ENCODE measurements around the gene SENP1.

Gene SENP1

DNA sequence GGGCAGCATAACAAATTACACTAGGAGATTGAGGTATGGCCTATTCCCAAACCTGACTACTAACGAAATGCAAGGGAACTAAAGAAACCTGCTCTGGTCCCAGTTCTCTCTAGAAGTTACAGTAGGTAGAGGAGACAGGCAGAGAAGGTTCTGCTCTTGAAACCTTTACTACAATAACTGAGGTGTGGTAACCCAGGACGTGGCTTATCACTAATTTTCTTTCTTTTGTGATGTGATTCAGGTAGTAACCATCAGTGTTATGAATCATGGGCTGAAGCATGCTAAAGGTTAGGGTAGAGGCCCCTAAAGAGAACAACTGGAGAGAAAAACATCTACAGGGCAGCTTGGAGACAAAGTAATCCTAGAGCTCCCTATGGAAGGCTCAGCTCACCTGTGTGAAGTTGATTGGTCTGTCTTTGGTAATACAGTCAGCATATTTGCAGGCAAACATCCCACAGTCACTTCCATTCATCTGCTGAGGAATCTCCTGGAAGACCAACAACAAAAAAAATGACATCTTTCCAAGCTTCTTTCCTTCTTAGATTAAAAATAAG lies 59.8 kb downstream of the SENP1 start:
- TF ChIP-seq, protein P1, sequence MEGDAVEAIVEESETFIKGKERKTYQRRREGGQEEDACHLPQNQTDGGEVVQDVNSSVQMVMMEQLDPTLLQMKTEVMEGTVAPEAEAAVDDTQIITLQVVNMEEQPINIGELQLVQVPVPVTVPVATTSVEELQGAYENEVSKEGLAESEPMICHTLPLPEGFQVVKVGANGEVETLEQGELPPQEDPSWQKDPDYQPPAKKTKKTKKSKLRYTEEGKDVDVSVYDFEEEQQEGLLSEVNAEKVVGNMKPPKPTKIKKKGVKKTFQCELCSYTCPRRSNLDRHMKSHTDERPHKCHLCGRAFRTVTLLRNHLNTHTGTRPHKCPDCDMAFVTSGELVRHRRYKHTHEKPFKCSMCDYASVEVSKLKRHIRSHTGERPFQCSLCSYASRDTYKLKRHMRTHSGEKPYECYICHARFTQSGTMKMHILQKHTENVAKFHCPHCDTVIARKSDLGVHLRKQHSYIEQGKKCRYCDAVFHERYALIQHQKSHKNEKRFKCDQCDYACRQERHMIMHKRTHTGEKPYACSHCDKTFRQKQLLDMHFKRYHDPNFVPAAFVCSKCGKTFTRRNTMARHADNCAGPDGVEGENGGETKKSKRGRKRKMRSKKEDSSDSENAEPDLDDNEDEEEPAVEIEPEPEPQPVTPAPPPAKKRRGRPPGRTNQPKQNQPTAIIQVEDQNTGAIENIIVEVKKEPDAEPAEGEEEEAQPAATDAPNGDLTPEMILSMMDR (IDR thresholded peaks at IDR 0.05; ENCODE audit: low read depth, low read length, missing control alignments) = no peak
- no peak overlapping the region for H3K4me3 ChIP-seq (ENCODE audit: low read depth, low read length)
- DNase-seq (ENCODE audit: low read depth) = no peak

DNA sequence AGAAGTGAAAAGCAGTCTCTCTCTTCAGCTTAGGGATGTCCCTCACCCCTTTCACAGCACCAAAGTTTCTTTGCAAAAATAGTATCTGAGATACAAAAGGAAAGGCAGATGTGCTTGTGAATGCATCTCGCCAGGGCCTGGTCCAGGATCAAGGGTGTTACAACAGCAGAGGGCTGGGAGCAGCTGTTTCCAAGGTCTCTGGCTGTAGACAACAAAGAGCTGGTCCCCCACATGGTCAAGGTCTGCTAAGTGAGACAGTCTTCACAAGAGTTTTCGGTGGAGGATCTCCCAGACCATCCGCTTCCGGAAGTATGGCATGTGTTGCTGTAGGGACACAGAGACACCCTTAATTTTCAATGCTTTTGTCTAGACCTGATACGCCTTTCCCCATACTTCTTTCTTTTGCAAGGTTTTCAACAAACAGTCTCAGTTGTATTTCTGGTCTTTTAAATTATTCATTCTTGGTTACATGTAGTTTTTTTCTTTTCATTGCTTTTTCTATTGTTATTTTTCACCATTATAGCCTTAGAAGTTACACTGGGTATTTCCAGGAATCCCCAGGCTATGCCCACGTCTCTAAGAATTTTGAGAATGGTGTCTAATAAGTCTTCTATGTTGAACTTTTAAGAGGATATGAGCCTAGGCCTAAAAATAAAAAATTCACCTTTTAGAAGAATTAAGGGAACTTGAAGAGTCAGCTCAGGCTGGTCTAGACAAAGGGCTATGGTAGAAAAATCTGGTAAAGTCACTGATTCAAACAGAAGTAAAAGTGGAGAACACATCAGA lies 60.6 kb downstream of the SENP1 start:
- TF ChIP-seq, protein P1 (IDR thresholded peaks at IDR 0.05; ENCODE audit: low read depth, low read length, missing control alignments) = no peak
- H3K4me3 ChIP-seq (ENCODE audit: low read depth, low read length) = no peak overlapping the region
- no peak for DNase-seq (ENCODE audit: low read depth)

DNA sequence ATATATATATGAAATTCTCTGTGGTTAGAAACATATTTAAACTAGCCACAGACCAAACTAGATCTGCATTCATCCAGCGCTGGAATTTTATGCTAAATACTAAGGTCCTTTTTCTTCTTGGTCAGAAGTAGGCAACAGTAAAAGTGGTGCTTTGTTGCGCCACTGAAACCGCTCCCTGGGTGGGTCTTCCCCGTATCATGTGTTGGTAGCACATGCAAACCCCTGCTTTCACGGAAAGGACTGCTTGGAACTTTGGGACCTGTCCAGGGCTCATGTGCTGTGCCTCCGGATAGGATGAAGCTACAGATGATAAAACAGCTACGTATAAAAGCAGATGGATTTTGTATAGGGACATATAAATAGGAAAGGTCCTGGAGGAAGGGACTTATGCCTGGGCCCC lies 61.5 kb downstream of the SENP1 start:
- no peak overlapping the region for H3K4me3 ChIP-seq (ENCODE audit: low read depth, low read length)
- DNase-seq (ENCODE audit: low read depth) = no peak
- TF ChIP-seq, protein P1 (IDR thresholded peaks at IDR 0.05; ENCODE audit: low read depth, low read length, missing control alignments) = no peak

DNA sequence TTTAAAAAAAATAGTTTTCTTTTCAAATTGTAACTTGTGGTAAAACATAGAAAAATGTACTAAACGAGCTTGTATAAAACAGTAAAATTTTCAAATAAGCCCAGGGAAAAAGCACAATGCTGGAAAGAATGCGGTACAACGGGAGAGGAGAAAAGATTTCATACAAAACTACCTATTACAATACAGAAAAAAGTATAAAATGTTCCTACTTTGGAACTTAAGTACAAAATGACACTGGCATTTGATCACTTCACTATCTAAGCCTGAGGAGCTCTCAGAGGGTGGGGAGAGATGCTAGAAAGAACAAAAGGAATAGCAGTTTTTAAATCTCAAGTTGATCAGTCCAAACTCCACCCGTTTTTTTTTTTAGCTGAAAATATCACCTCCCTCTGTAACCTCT lies 62.1 kb downstream of the SENP1 start:
- TF ChIP-seq, protein P1 (IDR thresholded peaks at IDR 0.05; ENCODE audit: low read depth, low read length, missing control alignments) = no peak

DNA sequence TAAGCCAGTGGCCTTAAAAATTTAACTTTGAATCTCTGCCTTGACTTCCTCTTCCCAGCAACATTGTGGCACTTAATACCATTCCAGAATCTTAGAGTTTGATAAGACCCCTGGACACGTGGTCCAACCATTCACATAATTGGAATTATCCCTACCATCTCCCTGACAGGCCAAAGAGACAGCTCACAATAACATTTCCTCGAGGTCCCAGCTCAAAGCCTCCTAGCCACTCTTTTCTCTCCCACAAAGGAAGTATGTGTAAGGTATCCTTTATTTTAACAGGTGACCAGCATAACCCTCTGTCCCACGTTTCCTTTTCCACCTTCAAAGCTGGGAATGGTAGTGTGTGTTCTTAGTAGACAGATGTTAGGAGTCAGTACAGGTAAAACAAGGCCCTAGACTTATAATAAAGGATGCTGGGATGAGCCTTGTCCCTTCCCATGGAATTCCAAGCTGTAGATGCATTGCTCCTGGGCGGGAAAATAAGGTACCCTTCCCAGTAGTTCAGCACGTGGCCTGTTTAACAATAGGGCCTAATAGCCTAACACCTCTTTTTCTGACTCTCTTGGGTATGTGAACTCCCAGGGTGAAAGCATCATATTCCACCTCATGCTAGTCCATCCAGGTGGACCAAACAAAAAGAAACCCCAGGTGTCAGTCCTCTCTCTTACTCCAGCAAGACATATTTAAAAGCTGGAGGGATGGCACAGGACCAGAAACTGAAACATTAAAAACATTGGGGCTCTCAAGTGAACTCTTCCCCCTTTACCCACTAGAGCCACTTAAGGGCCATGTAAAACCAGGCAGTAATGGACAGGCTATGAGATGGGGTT lies 64.1 kb downstream of the SENP1 start:
- DNase-seq (ENCODE audit: low read depth) = no peak
- H3K4me3 ChIP-seq (ENCODE audit: low read depth, low read length) = no peak overlapping the region
- TF ChIP-seq, protein P1 (IDR thresholded peaks at IDR 0.05; ENCODE audit: low read depth, low read length, missing control alignments) = no peak

More for the DNA sequence above, 62.1 kb downstream of the SENP1 start:
- no peak for DNase-seq (ENCODE audit: low read depth)
- H3K4me3 ChIP-seq (ENCODE audit: low read depth, low read length) = no peak overlapping the region

DNA sequence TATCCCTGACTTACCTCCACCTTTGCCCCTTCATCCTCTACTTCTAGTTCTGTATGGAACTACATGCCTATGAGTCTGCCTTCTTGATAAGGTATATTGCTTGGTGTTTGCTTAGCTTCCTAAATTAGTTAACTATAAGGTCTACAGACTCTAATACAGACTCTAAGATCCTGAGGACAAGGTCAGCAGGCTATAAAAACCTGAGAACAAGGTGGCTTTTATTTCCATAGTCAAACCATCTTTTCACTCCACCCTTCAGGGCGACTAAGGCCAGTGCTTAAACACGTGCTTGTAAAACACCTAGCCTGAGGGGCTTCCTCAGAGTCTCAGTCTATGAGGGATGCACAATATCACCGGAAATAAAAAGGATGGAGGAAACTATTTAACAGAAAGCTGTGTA lies 65.5 kb downstream of the SENP1 start:
- no peak overlapping the region for H3K4me3 ChIP-seq (ENCODE audit: low read depth, low read length)
- no peak for DNase-seq (ENCODE audit: low read depth)
- TF ChIP-seq, protein P1 (IDR thresholded peaks at IDR 0.05; ENCODE audit: low read depth, low read length, missing control alignments) = no peak

Measured in GM12864 (cell line).